Occipital lobe (tissue), 2 donors: ENCODE measurements around the gene CYP4F22. TPM values are rescaled to one million over a fixed set of nuclear protein-coding genes. Genes with fewer than 3 reads are reported as not detected.
"Not testable (repeated sequence)": the region's sequence is repeated elsewhere in the genome, so short reads cannot be mapped to it uniquely, and the experiment has no call there.

Experiments
- DNase-seq: peaks from one replicate; lab custom pipeline; 2025; lab: John Stamatoyannopoulos, UW
- total RNA-seq: library from RNA; depleted of rRNA; stranded (reverse); fragments of >200 nt; gene quantifications from one replicate; pipeline ENCODE4 v1.2.3, GENCODE V29; 2014

Gene CYP4F22
- not detected for total RNA-seq

- no peak for DNase-seq
Measured at GRCh38 chr19:15508035-15508710, at the start of gene CYP4F22. TSS of gene CYP4F22 (plus strand) at chr19:15508525. CDS start at chr19:15525337, 16,812 bp downstream.

GRCh38 chr19:15461694-15462093 lies 46.6 kb upstream of the CYP4F22 start:
- DNase-seq, result no peak

GRCh38 chr19:15463861-15464371 lies 44.4 kb upstream of the CYP4F22 start:
- DNase-seq, result no peak

- DNase-seq, result no peak
Measured at GRCh38 chr19:15464394-15465385, 43.6 kb upstream of the CYP4F22 start, which contains the start of gene RASAL3. TSS of gene RASAL3 (minus strand) at chr19:15464544. CDS start at chr19:15464358, 186 bp downstream.

- no peak for DNase-seq
Measured at GRCh38 chr19:15466851-15467733, 41.2 kb upstream of the CYP4F22 start.

GRCh38 chr19:15467734-15468214 lies 40.6 kb upstream of the CYP4F22 start:
- DNase-seq, result no peak

GRCh38 chr19:15468675-15469512 lies 39.4 kb upstream of the CYP4F22 start:
- DNase-seq, result no peak

GRCh38 chr19:15469513-15470297 lies 38.6 kb upstream of the CYP4F22 start:
- DNase-seq, result no peak

- DNase-seq, result no peak
Measured at GRCh38 chr19:15471639-15472101, 36.7 kb upstream of the CYP4F22 start.

- not testable (repeated sequence) for DNase-seq
Measured at GRCh38 chr19:15473821-15474220, 34.5 kb upstream of the CYP4F22 start.

- no peak for DNase-seq
Measured at GRCh38 chr19:15475169-15475568, 33.2 kb upstream of the CYP4F22 start.

- no peak for DNase-seq
Measured at GRCh38 chr19:15475611-15476010, 32.7 kb upstream of the CYP4F22 start.

- no peak for DNase-seq
Measured at GRCh38 chr19:15476325-15476724, 32.0 kb upstream of the CYP4F22 start.

GRCh38 chr19:15479391-15480345 lies 28.7 kb upstream of the CYP4F22 start, which contains the start of gene PGLYRP2:
TSS of gene PGLYRP2 (minus strand) at chr19:15479501. CDS start at chr19:15479371, 130 bp downstream.
- DNase-seq, result peak; percentile 68

- not testable (repeated sequence) for DNase-seq
Measured at GRCh38 chr19:15480996-15481395, 27.3 kb upstream of the CYP4F22 start.

- DNase-seq, result not testable (repeated sequence)
Measured at GRCh38 chr19:15485768-15486167, 22.6 kb upstream of the CYP4F22 start.

GRCh38 chr19:15487038-15487437 lies 21.3 kb upstream of the CYP4F22 start:
- DNase-seq, result no peak
